Calu3 (cell line): ENCODE measurements around the gene CELSR2. TPM values are rescaled to one million over a fixed set of nuclear protein-coding genes. Genes with fewer than 3 reads are reported as not detected.

Experiments
- BruUV-seq: library from RNA; stranded (reverse); fragments of 400-500 nt; replicated peaks from 2 replicates; lab custom pipeline; 2021; lab: Mats Ljungman, UMichigan
- CTCF ChIA-PET: fragments of 300-600 bp; sonication (Branson Sonifier 250); formaldehyde crosslinking; loops from one replicate; lab custom pipeline; 2022; ENCODE audit warnings: antibody characterized with exemption; lab: Charles Lee
- DNase-seq: peaks from one replicate; pipeline ENCODE4 v3.0.0; 2022
- H3K27ac Mint-ChIP-seq: one replicate; pipeline ENCODE4 v1.8.0; 2022; ENCODE audit warnings: mixed read lengths; ENCODE audit not compliant: unreplicated experiment
- H3K27me3 Mint-ChIP-seq: one replicate; pipeline ENCODE4 v1.8.0; 2022; ENCODE audit warnings: mixed read lengths; ENCODE audit not compliant: unreplicated experiment
- H3K36me3 Mint-ChIP-seq: one replicate; pipeline ENCODE4 v1.8.0; 2022; ENCODE audit warnings: mild to moderate bottlenecking, moderate library complexity, mixed read lengths; ENCODE audit not compliant: insufficient read depth, unreplicated experiment
- H3K4me1 Mint-ChIP-seq: one replicate; pipeline ENCODE4 v1.8.0; 2022; ENCODE audit warnings: mild to moderate bottlenecking, low read depth, mixed read lengths; ENCODE audit not compliant: unreplicated experiment
- H3K4me3 Mint-ChIP-seq: one replicate; pipeline ENCODE4 v1.8.0; 2022; ENCODE audit warnings: mild to moderate bottlenecking, low read depth, moderate library complexity, mixed read lengths; ENCODE audit not compliant: unreplicated experiment
- H3K9me3 Mint-ChIP-seq: one replicate; pipeline ENCODE4 v1.8.0; 2022; ENCODE audit warnings: low read depth, mixed read lengths; ENCODE audit not compliant: unreplicated experiment
- intact Hi-C: fragments of 100-400 bp; cut with micrococcal nuclease; formaldehyde crosslinking; loops from one replicate; pipeline ENCODE4 v1.10.0; 2022; ENCODE audit not compliant: unreplicated experiment
- total RNA-seq: library from RNA; stranded (reverse); gene quantifications from 2 replicates; pipeline ENCODE4 v1.2.3, GENCODE V29; 2022
- TF ChIP-seq, protein P1 (sequence below): fragments of 200-600 bp; IDR thresholded peaks from one replicate; pipeline ENCODE4 v1.8.0; 2022; ENCODE audit warnings: antibody characterized with exemption; ENCODE audit not compliant: unreplicated experiment

The CELSR2 gene
- total RNA-seq, 1 experiment from 2014 or later: 5.3 TPM

DNA sequence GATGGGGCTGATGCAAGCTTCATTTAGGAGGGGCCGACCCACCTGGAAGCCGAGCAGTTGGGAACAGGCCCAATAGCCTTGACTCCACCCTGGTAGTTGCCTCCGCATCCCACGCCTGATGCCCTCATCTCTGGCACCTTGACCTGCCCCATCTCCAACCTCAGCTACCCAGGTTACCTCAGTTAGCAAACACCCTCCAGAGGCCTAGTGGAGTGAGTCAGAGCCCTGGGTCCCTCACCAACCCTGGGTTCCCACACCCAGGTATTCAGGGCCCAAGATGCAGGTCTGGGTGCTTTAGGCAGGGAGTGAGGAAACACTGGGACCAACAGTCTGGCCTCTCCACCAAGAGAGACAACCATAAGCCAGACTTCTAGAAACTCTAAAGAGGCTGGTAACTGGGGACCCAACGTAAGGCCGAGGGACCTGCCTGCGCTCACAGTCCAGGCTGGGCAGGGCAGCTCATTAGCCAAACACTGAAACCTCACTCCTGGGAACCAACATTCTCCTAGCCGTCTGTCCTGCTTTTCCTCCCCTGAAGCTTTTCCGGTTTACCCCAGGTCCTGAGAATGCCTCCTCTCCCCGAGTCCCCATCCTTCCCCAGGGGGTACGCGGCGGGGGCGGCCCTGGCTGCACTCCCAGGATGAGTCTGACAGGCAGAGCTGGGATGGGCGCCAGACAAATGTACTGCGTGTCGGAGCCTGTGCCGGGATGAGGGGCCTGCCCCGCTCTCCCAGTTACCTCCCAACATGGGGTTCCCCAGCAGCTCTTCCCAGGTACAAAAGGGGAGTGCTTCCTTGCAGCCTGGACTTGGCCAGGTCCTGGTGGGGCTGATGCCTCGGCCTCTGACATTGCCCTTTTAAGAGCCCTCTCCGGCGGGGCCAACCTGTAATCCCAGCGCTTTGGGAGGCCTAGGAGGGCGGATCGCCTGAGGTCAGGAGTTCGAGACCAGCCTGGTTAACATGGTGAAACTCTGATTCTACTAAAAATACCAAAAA, 8.9 kb upstream of the CELSR2 start:
- intact Hi-C loops: no loop called here
- DNase-seq: peak; percentile 20
- TF ChIP-seq, protein P1, sequence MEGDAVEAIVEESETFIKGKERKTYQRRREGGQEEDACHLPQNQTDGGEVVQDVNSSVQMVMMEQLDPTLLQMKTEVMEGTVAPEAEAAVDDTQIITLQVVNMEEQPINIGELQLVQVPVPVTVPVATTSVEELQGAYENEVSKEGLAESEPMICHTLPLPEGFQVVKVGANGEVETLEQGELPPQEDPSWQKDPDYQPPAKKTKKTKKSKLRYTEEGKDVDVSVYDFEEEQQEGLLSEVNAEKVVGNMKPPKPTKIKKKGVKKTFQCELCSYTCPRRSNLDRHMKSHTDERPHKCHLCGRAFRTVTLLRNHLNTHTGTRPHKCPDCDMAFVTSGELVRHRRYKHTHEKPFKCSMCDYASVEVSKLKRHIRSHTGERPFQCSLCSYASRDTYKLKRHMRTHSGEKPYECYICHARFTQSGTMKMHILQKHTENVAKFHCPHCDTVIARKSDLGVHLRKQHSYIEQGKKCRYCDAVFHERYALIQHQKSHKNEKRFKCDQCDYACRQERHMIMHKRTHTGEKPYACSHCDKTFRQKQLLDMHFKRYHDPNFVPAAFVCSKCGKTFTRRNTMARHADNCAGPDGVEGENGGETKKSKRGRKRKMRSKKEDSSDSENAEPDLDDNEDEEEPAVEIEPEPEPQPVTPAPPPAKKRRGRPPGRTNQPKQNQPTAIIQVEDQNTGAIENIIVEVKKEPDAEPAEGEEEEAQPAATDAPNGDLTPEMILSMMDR: no peak
- H3K9me3 Mint-ChIP-seq: no peaks in the 10 kb centered on the region
- H3K4me1 Mint-ChIP-seq: peaks cover 7% of the 10 kb centered on the region
- H3K36me3 Mint-ChIP-seq: peaks cover 74% of the 10 kb centered on the region
- no peak overlapping the region for H3K4me3 Mint-ChIP-seq
- peaks cover 17% of the 10 kb centered on the region for H3K27me3 Mint-ChIP-seq
- H3K27ac Mint-ChIP-seq: peak overlapping the region; percentile 66
- CTCF ChIA-PET: interaction anchor here (2.0 kb wide), 1 partner anchor 292 kb away, joined by 6 read pairs; no protein-coding TSS in a partner anchor
- BruUV-seq: no TSS peak

DNA sequence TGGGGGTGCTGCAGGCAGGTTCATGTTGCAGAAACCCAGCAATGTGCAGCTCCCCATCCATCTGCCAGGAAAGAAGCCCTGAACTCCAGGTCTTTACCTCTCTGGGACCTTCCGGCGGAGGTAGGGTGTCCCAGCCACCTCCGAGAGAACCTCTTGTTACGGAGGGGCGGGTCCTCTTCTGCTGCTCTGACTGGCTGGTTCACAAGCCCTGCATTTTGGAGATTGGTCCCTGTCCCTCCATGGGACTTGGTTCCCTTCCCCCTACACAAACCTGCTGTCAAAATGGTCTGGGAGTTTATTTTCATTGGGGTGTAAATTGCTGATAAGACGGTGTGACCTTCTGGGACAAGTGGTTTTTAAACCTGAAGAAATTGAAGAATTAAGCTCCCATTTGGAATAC, 8.0 kb upstream of the CELSR2 start:
- H3K36me3 Mint-ChIP-seq: peaks cover 65% of the 10 kb centered on the region
- H3K27ac Mint-ChIP-seq: peak overlapping the region; percentile 66
- H3K4me1 Mint-ChIP-seq: peaks cover 7% of the 10 kb centered on the region
- peaks cover 18% of the 10 kb centered on the region for H3K27me3 Mint-ChIP-seq
- intact Hi-C loops: no loop called here
- TF ChIP-seq, protein P1: no peak
- no peaks in the 10 kb centered on the region for H3K9me3 Mint-ChIP-seq
- CTCF ChIA-PET: no interaction called here
- no peak for DNase-seq
- no TSS peak for BruUV-seq
- no peak overlapping the region for H3K4me3 Mint-ChIP-seq

DNA sequence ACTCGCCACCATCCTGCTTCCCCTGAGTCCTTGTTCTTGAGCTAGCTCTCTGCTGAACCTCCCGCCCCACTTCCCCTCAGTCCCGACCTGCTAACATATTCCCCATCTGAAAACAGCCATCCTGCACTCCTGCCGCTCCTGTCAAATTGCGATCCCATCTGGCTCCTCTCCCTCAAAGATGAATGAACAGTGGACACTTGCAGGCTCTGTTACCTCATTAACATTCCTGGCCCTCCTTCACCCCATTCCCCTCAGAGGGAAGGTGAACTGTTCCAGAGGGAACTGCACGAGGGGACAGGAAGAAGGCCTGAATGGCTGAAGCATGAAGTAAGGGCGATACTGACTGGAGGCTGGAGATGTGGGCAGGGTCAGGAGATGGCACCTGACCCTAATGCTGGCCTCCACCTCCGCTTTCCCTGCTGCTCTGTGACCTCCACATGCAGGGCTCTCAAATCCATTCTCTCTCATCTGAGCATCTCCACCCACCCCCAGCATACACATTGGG, 7.4 kb upstream of the CELSR2 start:
- Mint-ChIP-seq H3K9me3 (no peaks in the 10 kb centered on the region), H3K36me3 (peaks cover 60% of the 10 kb centered on the region), H3K4me1 (peaks cover 7% of the 10 kb centered on the region), H3K27ac (peak overlapping the region; percentile 66), H3K4me3 (no peak overlapping the region), H3K27me3 (peaks cover 23% of the 10 kb centered on the region)
- TF ChIP-seq, protein P1: no peak
- TSS peak; percentile 19 for BruUV-seq
- DNase-seq: no peak
- CTCF ChIA-PET: no interaction called here
- intact Hi-C loops: no loop called here

DNA sequence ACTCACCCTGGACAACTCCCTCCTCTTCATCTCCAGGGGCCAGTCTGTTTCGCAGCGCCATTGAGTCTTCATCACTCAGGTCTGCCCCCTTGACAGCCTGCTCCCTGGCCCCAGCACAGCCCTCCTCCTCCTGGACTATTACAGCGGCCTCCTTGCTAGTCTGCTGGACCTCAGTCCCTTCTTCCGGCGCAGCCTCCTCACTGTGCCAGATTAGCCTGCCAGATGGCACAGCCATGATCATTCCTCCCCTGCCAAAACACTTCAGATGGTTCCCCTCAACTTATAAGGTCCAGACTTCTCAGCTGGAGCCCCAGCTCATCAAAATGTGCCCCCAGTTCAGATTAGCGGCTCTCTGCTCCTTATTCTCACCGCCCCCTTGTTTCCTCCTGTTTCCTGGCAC, 7.0 kb upstream of the CELSR2 start:
- Mint-ChIP-seq H3K36me3 (peaks cover 55% of the 10 kb centered on the region), H3K4me3 (no peak overlapping the region), H3K27me3 (peaks cover 26% of the 10 kb centered on the region), H3K4me1 (peaks cover 7% of the 10 kb centered on the region), H3K9me3 (no peaks in the 10 kb centered on the region), H3K27ac (peak overlapping the region; percentile 66)
- TF ChIP-seq, protein P1: no peak
- no peak for DNase-seq
- BruUV-seq: no TSS peak
- CTCF ChIA-PET: no interaction called here
- intact Hi-C loops: no loop called here
